ENCODE results near the gene RIPK3. TPM values are rescaled to one million over a fixed set of nuclear protein-coding genes. Genes with fewer than 3 reads are reported as not detected.
A peak's percentile ranks its signal among the peaks of the same experiment; 100 is the strongest.

RIPK3 gene
- total RNA-seq, 1 experiment from 2014 or later: 0.35 TPM

- Mint-ChIP-seq H3K36me3 (ENCODE audit: insufficient read depth in 1 of 3, low read depth in 3 of 3) (peaks cover 5 to 40% (median 20%) of the 10 kb centered on the region in 3 experiments; a peak in 6 of 7 replicates), H3K4me3 (no peak within 1 kb of the TSS), H3K9me3 (no peaks in the 10 kb centered on the region), H3K27me3 (ENCODE audit: low read depth) (peaks cover 8% of the 10 kb centered on the region), H3K27ac (peak within 1 kb of the TSS in 1 of 3 experiments; percentile 77; a peak in 1 of 7 replicates), H3K4me1 (peaks cover 5 to 6% of the 10 kb centered on the region in 2 experiments; a peak in 3 of 4 replicates)
- Histone ChIP-seq H2AK5ac (ENCODE audit: insufficient read length, low read length) (no peak within 1 kb of the TSS), H3K79me1 (ENCODE audit: insufficient read depth, low read depth, low read length, poor library complexity, severe bottlenecking) (no peaks in the 10 kb centered on the region), H3K9ac (ENCODE audit: extremely low read depth, insufficient read length, low read length) (no peak within 1 kb of the TSS), H3K4me1 (ENCODE audit: insufficient read depth, low read length) (no peaks in the 10 kb centered on the region), H3K14ac (ENCODE audit: insufficient read depth, low read length) (no peak within 1 kb of the TSS), H3K23ac (ENCODE audit: insufficient read length, low read depth, low read length) (no peak within 1 kb of the TSS), H4K91ac (ENCODE audit: insufficient read length, low read depth, low read length) (no peak within 1 kb of the TSS), H4K20me1 (ENCODE audit: control insufficient read depth, insufficient read depth, insufficient read length) (no peaks in the 10 kb centered on the region), H2BK120ac (ENCODE audit: low read depth, low read length, poor library complexity, severe bottlenecking) (no peak within 1 kb of the TSS), H3K18ac (ENCODE audit: insufficient read length, low read depth, low read length) (no peak within 1 kb of the TSS), H4K5ac (ENCODE audit: insufficient read length, low read depth, low read length) (no peak within 1 kb of the TSS), H3K4ac (ENCODE audit: low read depth, low read length) (no peak within 1 kb of the TSS), H2BK12ac (ENCODE audit: insufficient read length, low read depth, low read length) (no peak within 1 kb of the TSS), H3K27ac (ENCODE audit: insufficient read length, low read depth, low read length) (no peak within 1 kb of the TSS), H3K4me2 (ENCODE audit: insufficient read depth, insufficient read length, low read length) (no peak within 1 kb of the TSS), H2BK15ac (ENCODE audit: low read depth, low read length) (no peak within 1 kb of the TSS), H2BK5ac (ENCODE audit: insufficient read length, low read length) (no peak within 1 kb of the TSS), H3K9me3 (ENCODE audit: control insufficient read depth, low read depth, low read length) (no peaks in the 10 kb centered on the region), H3K79me2 (ENCODE audit: insufficient read depth, low read length) (no peaks in the 10 kb centered on the region), H3T11ph (ENCODE audit: low read length) (no peak within 1 kb of the TSS), H3K56ac (ENCODE audit: insufficient read length, low read depth, low read length) (no peak within 1 kb of the TSS), H3K27me3 (ENCODE audit: insufficient read depth, low read length) (no peaks in the 10 kb centered on the region), H2AFZ (ENCODE audit: low read length) (no peak within 1 kb of the TSS), H2BK20ac (ENCODE audit: low read depth, low read length, poor library complexity, severe bottlenecking) (no peak within 1 kb of the TSS), H4K8ac (replicated peaks; ENCODE audit: insufficient read length, low read depth, low read length) (no peak within 1 kb of the TSS), H3K23me2 (ENCODE audit: insufficient read length, low read depth, low read length, poor library complexity, severe bottlenecking) (no peaks in the 10 kb centered on the region)
- WGBS (ENCODE audit: extremely low coverage, insufficient read length, low lambda C conversion rate): no CpG with 5 or more reads among the region's 99 CpGs
- no peak for TF ChIP-seq CTCF (conservative IDR thresholded peaks at IDR 0.05)
- DNase-seq: no peak
Measured at GRCh38 chr14:24310646-24311604, 28.9 kb downstream of the RIPK3 start, which contains the start of gene LTB4R. Gene LTB4R, plus strand, starts transcription at chr14:24311502. Its CDS starts 4,150 bp downstream, at chr14:24315652.
